HCT116 (cell line): ENCODE results near the gene APOM. TPM values are rescaled to one million over a fixed set of nuclear protein-coding genes. Genes with fewer than 3 reads are reported as not detected.
A peak's percentile ranks its signal among the peaks of the same experiment; 100 is the strongest.

ENCODE experiments used
- ATAC-seq: fragments of 200-7000 bp; cut with Tn5 transposase; 2 replicates; pipeline ENCODE4 v1.9.1; 2020; ENCODE audit warnings: mild to moderate bottlenecking, moderate library complexity
- BruUV-seq: library from RNA; stranded (reverse); fragments of 400-500 nt; replicated peaks from 2 replicates; lab custom pipeline; 2021; lab: Mats Ljungman, UMichigan
- CTCF ChIA-PET: fragments of 300-600 bp; sonication (Branson Sonifier 250); formaldehyde crosslinking; loops from one replicate; lab custom pipeline; 2021; ENCODE audit warnings: antibody characterized with exemption; lab: Charles Lee
- POLR2A ChIA-PET: fragments of 300-600, 350-600 bp; sonication (Branson Sonifier 250); formaldehyde crosslinking; loops from one replicate; lab custom pipeline; 2021; ENCODE audit warnings: antibody characterized with exemption; lab: Charles Lee
- RAD21 ChIA-PET, 2 experiments: fragments of 300-600 bp; sonication (Branson Sonifier 250); formaldehyde crosslinking; loops; one replicate each; lab custom pipeline; 2023; ENCODE audit warnings: low total read pairs in 2 of 2; ENCODE audit not compliant: uncharacterized antibody in 2 of 2, unreplicated experiment in 2 of 2, low non-redundant PET in 1 of 2; lab: Charles Lee
- DNase-seq: peaks from one replicate; pipeline ENCODE4 v3.0.0-alpha.2; 2010; ENCODE audit warnings: low read depth, low spot score
- H2AFZ ChIP-seq: fragments of 200-600 bp; shearing (Covaris generic), sonication (generic); 2 replicates; pipeline ENCODE4 v1.6.1; 2017; ENCODE audit warnings: low read depth, mixed run types, mixed read lengths, antibody characterized with exemption, low read length; ENCODE audit not compliant: poor library complexity, severe bottlenecking
- H3K27ac ChIP-seq: 2 replicates; pipeline ENCODE4 v1.5.1; 2012; ENCODE audit warnings: low read depth, low read length
- H3K27me3 ChIP-seq: fragments of 200-600 bp; sonication (generic); 2 replicates; pipeline ENCODE4 v1.6.1; 2016; ENCODE audit warnings: mixed run types, low read length, mixed read lengths; ENCODE audit not compliant: insufficient read depth
- H3K36me3 ChIP-seq, 2 experiments: fragments of 200-500 bp in 1 of 2; fragments of 200-600 bp in 1 of 2; sonication (Bioruptor generic) in 1 of 2; sonication (generic) in 1 of 2; 2 replicates each; pipeline versions ENCODE4 v1.5.1 to v1.6.1; 2014 to 2016; ENCODE audit warnings: low read length in 2 of 2, inconsistent platforms in 1 of 2, mixed read lengths in 1 of 2, mixed run types in 1 of 2; ENCODE audit not compliant: insufficient read depth in 2 of 2, control insufficient read depth in 1 of 2
- H3K4me1 ChIP-seq, 2 experiments: fragments of 200-600 bp in 1 of 2; sonication (generic) in 1 of 2; 2 replicates each; pipeline versions ENCODE4 v1.5.1 to v1.6.1; 2012 to 2017; ENCODE audit warnings: low read length in 2 of 2, inconsistent platforms in 1 of 2, mild to moderate bottlenecking in 1 of 2, mixed read lengths in 1 of 2, mixed run types in 1 of 2, moderate library complexity in 1 of 2; ENCODE audit not compliant: insufficient read depth in 2 of 2, control insufficient read depth in 1 of 2
- H3K4me2 ChIP-seq: fragments of 200-600 bp; sonication (generic); 2 replicates; pipeline ENCODE4 v1.6.1; 2017; ENCODE audit warnings: mixed run types, low read length, mixed read lengths
- H3K4me3 ChIP-seq, 2 experiments: fragments of 200-600 bp in 1 of 2; sonication (generic) in 1 of 2; replicated peaks in 1 of 2; 2 replicates each; pipeline ENCODE4 v1.5.1; 2011 to 2016; ENCODE audit warnings: low read length in 2 of 2, control low read depth in 1 of 2, low read depth in 1 of 2, mild to moderate bottlenecking in 1 of 2, mixed read lengths in 1 of 2, mixed run types in 1 of 2
- H3K79me2 ChIP-seq: fragments of 200-600 bp; sonication (generic); 2 replicates; pipeline ENCODE4 v1.6.1; 2017; ENCODE audit warnings: mild to moderate bottlenecking, mixed run types, low read length, moderate library complexity, mixed read lengths; ENCODE audit not compliant: insufficient read depth
- H3K9ac ChIP-seq: fragments of 200-600 bp; sonication (generic); 2 replicates; pipeline ENCODE4 v1.6.1; 2016; ENCODE audit warnings: low read length, mixed read lengths
- H3K9me2 ChIP-seq: fragments of 200-600 bp; sonication (generic), shearing (Covaris generic); 2 replicates; pipeline ENCODE4 v1.6.1; 2017; ENCODE audit warnings: mixed run types, mild to moderate bottlenecking, moderate library complexity; ENCODE audit not compliant: insufficient read depth
- H3K9me3 ChIP-seq, 2 experiments: fragments of 200-500 bp in 1 of 2; fragments of 200-600 bp in 1 of 2; sonication (Bioruptor generic) in 1 of 2; sonication (generic) in 1 of 2; 2 replicates each; pipeline ENCODE4 v1.6.1; 2014 to 2017; ENCODE audit warnings: low read length in 2 of 2, mixed read lengths in 2 of 2, inconsistent platforms in 1 of 2, low read depth in 1 of 2, mild to moderate bottlenecking in 1 of 2, mixed run types in 1 of 2, moderate library complexity in 1 of 2; ENCODE audit not compliant: control insufficient read depth in 1 of 2, insufficient read depth in 1 of 2
- H4K20me1 ChIP-seq: fragments of 200-600 bp; sonication (generic), shearing (Covaris generic); 2 replicates; pipeline ENCODE4 v1.6.1; 2017; ENCODE audit warnings: mixed run types, mild to moderate bottlenecking, moderate library complexity; ENCODE audit not compliant: insufficient read depth
- EZH2phosphoT487 ChIP-seq: fragments of 200-600 bp; IDR thresholded peaks from 2 replicates; pipeline ENCODE4 v1.6.1; 2018; ENCODE audit warnings: antibody characterized with exemption, borderline replicate concordance
- FOSL1 ChIP-seq: IDR thresholded peaks from 2 replicates; pipeline ENCODE4 v1.6.1; 2012; ENCODE audit warnings: low read depth
- POLR2AphosphoS5 ChIP-seq: IDR thresholded peaks from 2 replicates; pipeline ENCODE4 v1.6.1; 2011; ENCODE audit warnings: mild to moderate bottlenecking, low read depth, low read length, moderate library complexity
- RAD21 ChIP-seq: IDR thresholded peaks from 2 replicates; pipeline ENCODE4 v1.6.1; 2012; ENCODE audit warnings: low read depth, mild to moderate bottlenecking
- SIN3A ChIP-seq: IDR thresholded peaks from 2 replicates; pipeline ENCODE4 v1.6.1; 2012; ENCODE audit warnings: low read depth
- SP1 ChIP-seq: IDR thresholded peaks from 2 replicates; pipeline ENCODE4 v1.6.1; 2012; ENCODE audit warnings: low read depth
- SRF ChIP-seq: IDR thresholded peaks from 2 replicates; pipeline ENCODE4 v1.6.1; 2012; ENCODE audit warnings: low read depth
- YY1 ChIP-seq: IDR thresholded peaks from 2 replicates; pipeline ENCODE4 v1.6.1; 2011; ENCODE audit warnings: low read length, low read depth, moderate library complexity, mild to moderate bottlenecking; ENCODE audit not compliant: insufficient replicate concordance; ENCODE audit errors: extremely low read depth
- ZNF274 ChIP-seq: fragments of 200-500 bp; sonication (Bioruptor generic); IDR thresholded peaks from 2 replicates; pipeline ENCODE4 v1.6.1; 2014; ENCODE audit warnings: mild to moderate bottlenecking, low read depth, low read length, inconsistent platforms
- intact Hi-C: fragments of 100-400 bp; cut with micrococcal nuclease; formaldehyde crosslinking; loops from 2 replicates; pipeline ENCODE4 v1.10.0; 2022
- total RNA-seq: library from RNA; stranded (reverse); gene quantifications from one replicate; pipeline ENCODE4 v1.2.1, GENCODE V29; 2021; ENCODE audit not compliant: unreplicated experiment
- TF ChIP-seq, protein P1 (sequence below): IDR thresholded peaks from 2 replicates; pipeline ENCODE4 v1.6.1; 2012

The APOM gene
- total RNA-seq, 1 experiment from 2014 or later: 2.2 TPM

DNA sequence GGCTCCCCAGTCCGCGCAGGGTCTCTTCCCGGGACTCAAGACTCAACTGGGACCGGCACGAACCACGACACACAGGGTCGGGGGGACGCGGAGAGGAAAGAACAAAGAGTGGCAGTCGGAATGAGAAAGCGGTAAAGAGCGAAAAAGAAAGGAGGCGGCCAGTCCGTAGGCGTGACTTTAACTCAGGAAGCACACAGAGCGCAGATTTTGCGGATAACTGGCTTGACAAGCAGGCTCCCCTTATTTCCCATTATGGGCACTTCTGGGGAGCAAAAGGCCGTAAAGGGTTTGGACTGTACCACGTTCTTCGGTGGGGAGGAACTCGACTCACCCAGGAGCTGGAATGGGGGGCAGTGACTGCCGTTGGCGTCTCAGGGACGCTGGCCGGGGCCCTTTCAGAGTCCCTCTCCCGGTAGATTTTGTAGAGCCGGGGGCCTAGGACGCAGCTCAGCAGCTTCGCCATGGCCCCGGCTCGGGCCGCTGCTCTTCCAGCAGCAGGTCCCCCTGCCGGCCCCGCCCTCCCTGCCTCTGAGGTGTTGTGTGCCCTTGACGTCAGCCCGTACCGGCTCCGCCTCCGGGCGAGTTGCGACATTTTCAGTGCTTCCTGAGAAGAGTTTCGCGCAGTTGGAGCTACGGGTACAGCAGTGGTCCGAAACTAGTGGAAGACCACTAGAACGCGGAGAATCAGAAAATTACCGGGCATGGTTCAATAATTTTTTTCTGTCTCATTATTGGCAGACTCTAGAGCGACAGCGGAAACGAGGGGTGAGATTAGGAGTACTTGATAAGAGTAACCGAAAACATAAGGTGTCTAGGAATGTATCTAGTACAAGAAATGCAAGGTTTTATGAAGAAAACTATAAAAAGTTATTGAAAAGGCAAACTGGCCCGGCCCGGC is 47.4 kb downstream of the APOM start, which contains the start of gene ABHD16A (continued):
- TF ChIP-seq, protein P1, sequence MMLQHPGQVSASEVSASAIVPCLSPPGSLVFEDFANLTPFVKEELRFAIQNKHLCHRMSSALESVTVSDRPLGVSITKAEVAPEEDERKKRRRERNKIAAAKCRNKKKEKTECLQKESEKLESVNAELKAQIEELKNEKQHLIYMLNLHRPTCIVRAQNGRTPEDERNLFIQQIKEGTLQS: no peak
- TF ChIP-seq FOSL1 (no peak), ZNF274 (no peak), RAD21 (no peak; the same call in 1 of the 2 replicates), SP1 (peak; percentile 90), SIN3A (peak; percentile 83)

DNA sequence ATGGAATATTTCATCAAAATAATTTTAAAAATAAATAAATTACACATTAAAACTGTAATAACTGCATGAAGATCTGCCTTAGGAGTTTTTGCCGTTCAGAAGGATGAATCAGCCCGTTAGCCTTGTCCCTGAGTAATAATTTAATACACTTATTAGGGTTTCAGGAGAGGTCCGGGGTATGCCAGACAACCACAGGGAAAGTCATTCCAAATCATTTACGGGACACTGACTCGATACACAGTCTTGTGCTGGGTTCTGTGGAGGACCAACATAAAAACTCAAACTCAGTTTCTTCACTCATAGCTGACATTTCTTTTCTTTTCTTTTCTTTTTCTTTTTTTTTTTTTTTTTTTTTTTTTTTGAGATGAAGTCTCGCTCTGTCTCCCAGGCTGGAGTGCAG is 50.2 kb downstream of the APOM start:
- Histone ChIP-seq H3K9me2 (no peaks in the 10 kb centered on the region), H3K79me2 (peaks cover 13% of the 10 kb centered on the region), H3K27ac (no peak overlapping the region), H3K9ac (no peak overlapping the region), H3K9me3 (no peaks in the 10 kb centered on the region), H3K4me3 (no peak overlapping the region), H3K4me1 (peaks cover 8 to 21% of the 10 kb centered on the region in 2 experiments; a peak in 3 of 4 replicates), H2AFZ (no peak overlapping the region), H3K4me2 (no peak overlapping the region), H4K20me1 (no peaks in the 10 kb centered on the region), H3K36me3 (no peaks in the 10 kb centered on the region), H3K27me3 (no peaks in the 10 kb centered on the region)
- intact Hi-C loops: no loop called here
- no peak for ATAC-seq
- BruUV-seq: no TSS peak
- CTCF ChIA-PET: no interaction called here
- no peak for TF ChIP-seq POLR2AphosphoS5
- TF ChIP-seq EZH2phosphoT487: no peak
- no peak for TF ChIP-seq ZNF274
- no peak for TF ChIP-seq SRF
- TF ChIP-seq YY1: no peak
- no peak for DNase-seq
- POLR2A ChIA-PET: no interaction called here
- RAD21 ChIA-PET: no interaction called here
